ENCODE results near the gene RAB3GAP2. TPM values are rescaled to one million over a fixed set of nuclear protein-coding genes. Genes with fewer than 3 reads are reported as not detected.
A peak's percentile ranks its signal among the peaks of the same experiment; 100 is the strongest.
"Not testable (repeated sequence)": the region's sequence is repeated elsewhere in the genome, so short reads cannot be mapped to it uniquely, and the experiment has no call there.

Gene RAB3GAP2
- total RNA-seq, 1 experiment from 2014 or later, result 27.8 TPM

- DNase-seq, result no peak
- no peaks in the 10 kb centered on the region for H3K9me3 ChIP-seq (replicated peaks)
- H3K4me1 ChIP-seq, result no peaks in the 10 kb centered on the region
- no peak overlapping the region for H3K27ac ChIP-seq
- H3K27me3 ChIP-seq, result no peaks in the 10 kb centered on the region
- H3K4me3 ChIP-seq, result no peak overlapping the region
- H3K36me3 ChIP-seq, result peaks cover 63% of the 10 kb centered on the region
Observed at GRCh38 chr1:220149742-220150141, 122.5 kb downstream of the RAB3GAP2 start.

GRCh38 chr1:220144051-220144450 lies 128.2 kb downstream of the RAB3GAP2 start:
- Histone ChIP-seq H3K4me3 (no peak overlapping the region), H3K27ac (no peak overlapping the region), H3K4me1 (no peaks in the 10 kb centered on the region), H3K36me3 (peaks cover 69% of the 10 kb centered on the region), H3K9me3 (replicated peaks) (no peaks in the 10 kb centered on the region), H3K27me3 (no peaks in the 10 kb centered on the region)
- DNase-seq, result no peak

GRCh38 chr1:220139966-220140365 lies 132.3 kb downstream of the RAB3GAP2 start:
- Histone ChIP-seq H3K36me3 (peaks cover 63% of the 10 kb centered on the region), H3K9me3 (replicated peaks) (no peaks in the 10 kb centered on the region), H3K27ac (no peak overlapping the region), H3K27me3 (no peaks in the 10 kb centered on the region), H3K4me3 (no peak overlapping the region), H3K4me1 (no peaks in the 10 kb centered on the region)
- DNase-seq, result no peak

- H3K9me3 ChIP-seq (replicated peaks), result no peaks in the 10 kb centered on the region
- no peak overlapping the region for H3K27ac ChIP-seq
- H3K27me3 ChIP-seq, result no peaks in the 10 kb centered on the region
- H3K36me3 ChIP-seq, result peaks cover 73% of the 10 kb centered on the region
- DNase-seq, result no peak
- H3K4me1 ChIP-seq, result no peaks in the 10 kb centered on the region
- H3K4me3 ChIP-seq, result no peak overlapping the region
Observed at GRCh38 chr1:220137019-220137786, 135.1 kb downstream of the RAB3GAP2 start.

- no peak overlapping the region for H3K4me3 ChIP-seq
- DNase-seq, result no peak
- H3K4me1 ChIP-seq, result no peaks in the 10 kb centered on the region
- H3K36me3 ChIP-seq, result peaks cover 72% of the 10 kb centered on the region
- H3K27me3 ChIP-seq, result no peaks in the 10 kb centered on the region
- H3K9me3 ChIP-seq (replicated peaks), result no peaks in the 10 kb centered on the region
- no peak overlapping the region for H3K27ac ChIP-seq
Observed at GRCh38 chr1:220135755-220136154, 136.5 kb downstream of the RAB3GAP2 start.

GRCh38 chr1:220129479-220130210 lies 142.6 kb downstream of the RAB3GAP2 start:
- Histone ChIP-seq H3K9me3 (replicated peaks) (no peaks in the 10 kb centered on the region), H3K27ac (no peak overlapping the region), H3K36me3 (peaks cover 57% of the 10 kb centered on the region), H3K4me3 (no peak overlapping the region), H3K4me1 (no peaks in the 10 kb centered on the region), H3K27me3 (no peaks in the 10 kb centered on the region)
- no peak for DNase-seq

DNA sequence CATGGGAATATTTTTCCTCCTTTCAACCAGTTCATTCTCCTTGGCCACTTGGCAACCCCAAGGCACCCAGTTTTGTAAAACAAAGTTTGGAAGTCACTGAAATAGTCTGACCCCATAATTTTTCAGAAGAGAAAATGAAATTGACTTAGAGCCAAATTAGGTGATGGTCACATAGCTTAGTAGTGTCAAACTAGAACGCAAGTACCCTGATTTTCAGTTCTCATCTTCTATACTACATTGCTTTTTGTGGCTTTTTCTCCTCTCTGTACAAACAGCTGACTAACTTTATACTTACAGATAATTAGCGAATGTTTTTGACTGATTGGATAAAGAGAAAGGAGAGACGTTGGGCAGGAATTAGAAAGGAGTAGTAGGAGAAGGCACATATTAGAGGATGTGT lies 145.2 kb downstream of the RAB3GAP2 start:
- H3K36me3 ChIP-seq, result peaks cover 38% of the 10 kb centered on the region
- DNase-seq, result no peak

DNA sequence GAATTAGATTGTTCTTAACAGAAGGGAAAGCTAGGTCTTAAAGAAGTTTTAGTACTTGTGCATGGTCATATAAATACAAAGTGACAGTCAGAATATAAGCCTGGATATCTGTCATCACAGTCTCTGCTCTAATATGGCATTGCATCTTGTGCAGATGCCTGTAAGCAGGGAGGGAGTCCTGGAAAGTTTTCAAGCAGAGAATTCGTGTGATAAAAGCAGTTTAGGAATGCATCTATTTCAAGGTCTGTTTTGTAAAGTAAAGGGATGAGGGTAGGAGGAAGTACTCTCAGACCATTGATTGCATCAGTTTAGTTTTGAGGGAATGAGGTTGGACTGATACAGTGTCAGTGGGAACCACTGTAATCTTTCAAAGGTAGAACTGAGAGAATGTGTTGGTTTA lies 147.7 kb downstream of the RAB3GAP2 start:
- DNase-seq, result no peak
- Histone ChIP-seq H3K4me3 (no peak overlapping the region), H3K4me1 (no peaks in the 10 kb centered on the region), H3K36me3 (peaks cover 20% of the 10 kb centered on the region), H3K9me3 (replicated peaks) (no peaks in the 10 kb centered on the region), H3K27ac (no peak overlapping the region), H3K27me3 (no peaks in the 10 kb centered on the region)

More for the DNA sequence above, 145.2 kb downstream of the RAB3GAP2 start:
- Histone ChIP-seq H3K27ac (no peak overlapping the region), H3K9me3 (replicated peaks) (no peaks in the 10 kb centered on the region), H3K27me3 (no peaks in the 10 kb centered on the region), H3K4me1 (no peaks in the 10 kb centered on the region), H3K4me3 (no peak overlapping the region)

DNA sequence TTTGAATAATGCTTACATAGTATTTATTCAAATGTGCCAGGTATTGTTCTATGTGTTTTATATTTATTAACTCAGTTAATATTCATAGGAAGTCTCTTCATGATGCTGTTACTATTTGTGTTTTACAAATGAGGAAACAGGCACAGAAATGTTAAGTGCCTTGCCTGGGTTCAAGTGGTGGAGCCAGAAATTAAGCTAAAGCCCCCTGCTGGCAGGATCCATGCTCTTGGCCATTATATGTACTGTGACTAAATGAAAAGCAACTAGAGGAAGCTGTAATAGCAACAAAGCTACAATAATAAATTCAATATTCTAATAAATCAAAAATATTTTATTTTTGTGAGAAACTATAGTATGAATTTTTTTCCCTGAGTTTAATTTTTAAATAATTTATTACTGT lies 148.4 kb downstream of the RAB3GAP2 start:
- Histone ChIP-seq H3K4me3 (no peak overlapping the region), H3K27me3 (no peaks in the 10 kb centered on the region), H3K4me1 (no peaks in the 10 kb centered on the region), H3K36me3 (peaks cover 16% of the 10 kb centered on the region; the same call in 1 of the 2 replicates), H3K27ac (no peak overlapping the region), H3K9me3 (replicated peaks) (no peaks in the 10 kb centered on the region)
- DNase-seq, result peak; percentile 19 to 45

GRCh38 chr1:220123066-220123465 lies 149.2 kb downstream of the RAB3GAP2 start:
- no peaks in the 10 kb centered on the region for H3K27me3 ChIP-seq
- DNase-seq, result no peak
- no peaks in the 10 kb centered on the region for H3K9me3 ChIP-seq (replicated peaks)
- H3K4me1 ChIP-seq, result no peaks in the 10 kb centered on the region
- peaks cover 11% of the 10 kb centered on the region; the same call in 1 of the 2 replicates for H3K36me3 ChIP-seq
- no peak overlapping the region for H3K27ac ChIP-seq
- H3K4me3 ChIP-seq, result no peak overlapping the region

GRCh38 chr1:220121791-220122530 lies 150.3 kb downstream of the RAB3GAP2 start:
- H3K36me3 ChIP-seq, result peaks cover 13% of the 10 kb centered on the region
- no peaks in the 10 kb centered on the region for H3K9me3 ChIP-seq (replicated peaks)
- no peaks in the 10 kb centered on the region for H3K27me3 ChIP-seq
- H3K4me3 ChIP-seq, result no peak overlapping the region
- no peak for DNase-seq
- H3K4me1 ChIP-seq, result no peaks in the 10 kb centered on the region
- no peak overlapping the region for H3K27ac ChIP-seq

DNA sequence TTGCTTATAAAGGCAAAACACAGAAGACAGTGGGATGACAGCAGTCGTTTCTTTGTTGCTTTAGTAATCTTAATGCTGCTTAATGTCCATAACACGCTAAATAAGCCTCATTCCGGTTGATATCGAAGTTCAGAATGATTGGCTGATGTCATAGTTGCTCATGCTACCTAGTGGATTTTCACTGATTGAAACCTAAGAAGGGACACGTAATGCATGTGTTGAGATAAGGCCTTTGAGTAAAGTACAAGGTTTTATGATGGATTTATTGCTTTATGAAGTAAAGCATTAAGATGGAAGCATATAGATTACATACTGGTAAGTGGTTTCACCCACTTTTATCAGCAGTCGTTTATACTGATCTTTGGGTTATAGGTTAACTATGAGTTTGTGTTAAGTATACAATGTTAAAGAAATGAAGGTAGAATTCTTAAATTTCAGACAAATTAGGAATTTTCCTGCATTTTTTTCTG lies 153.2 kb downstream of the RAB3GAP2 start:
- Histone ChIP-seq H3K27me3 (no peaks in the 10 kb centered on the region), H3K9me3 (replicated peaks) (no peaks in the 10 kb centered on the region), H3K4me3 (no peak overlapping the region), H3K36me3 (peaks cover 34% of the 10 kb centered on the region), H3K4me1 (no peaks in the 10 kb centered on the region), H3K27ac (no peak overlapping the region)
- no peak for DNase-seq

GRCh38 chr1:220113136-220113695 lies 159.0 kb downstream of the RAB3GAP2 start:
- H3K27me3 ChIP-seq, result no peaks in the 10 kb centered on the region
- H3K9me3 ChIP-seq (replicated peaks), result no peaks in the 10 kb centered on the region
- no peaks in the 10 kb centered on the region for H3K4me1 ChIP-seq
- H3K27ac ChIP-seq, result no peak overlapping the region
- H3K36me3 ChIP-seq, result peaks cover 63% of the 10 kb centered on the region
- no peak overlapping the region for H3K4me3 ChIP-seq
- DNase-seq, result peak; percentile 22 to 55

- H3K9me3 ChIP-seq (replicated peaks); DNase-seq; H3K27ac ChIP-seq; H3K27me3 ChIP-seq; H3K4me3 ChIP-seq; H3K4me1 ChIP-seq: not testable (repeated sequence)
- peaks cover 63% of the 10 kb centered on the region for H3K36me3 ChIP-seq
Observed at GRCh38 chr1:220112600-220112999, 159.7 kb downstream of the RAB3GAP2 start.

Measured in SJCRH30 (cell line).